HG02571 (cell line): ENCODE measurements around the gene BEAN1.

Experiments
- ATAC-seq: cut with Tn5 transposase; IDR thresholded peaks from one replicate; pipeline ENCODE4 v1.9.1; 2021; ENCODE audit warnings: mild to moderate bottlenecking, moderate library complexity; ENCODE audit not compliant: unreplicated experiment

BEAN1 gene

GRCh38 chr16:66418165-66418962, 8.7 kb upstream of the BEAN1 start:
- no peak for ATAC-seq

DNA sequence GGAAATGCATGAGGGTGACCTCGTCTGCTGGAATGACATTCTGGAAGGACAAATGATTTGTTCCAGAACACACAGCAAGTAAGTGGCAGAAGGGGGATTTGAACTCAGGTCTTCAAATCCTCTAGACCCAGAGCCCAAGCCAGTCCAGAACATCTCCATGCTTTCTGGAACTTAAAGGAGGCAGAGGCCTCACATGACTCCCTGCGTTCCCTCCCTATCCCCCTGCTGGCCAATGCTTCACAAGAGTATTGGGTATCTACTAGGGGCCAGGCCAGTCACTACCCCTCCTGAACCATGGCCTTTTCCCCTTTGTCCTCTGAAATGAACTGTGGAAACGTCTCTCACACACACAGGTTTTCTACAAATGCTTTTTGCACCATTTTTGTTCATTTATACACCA, 7.6 kb upstream of the BEAN1 start:
- no peak for ATAC-seq

DNA sequence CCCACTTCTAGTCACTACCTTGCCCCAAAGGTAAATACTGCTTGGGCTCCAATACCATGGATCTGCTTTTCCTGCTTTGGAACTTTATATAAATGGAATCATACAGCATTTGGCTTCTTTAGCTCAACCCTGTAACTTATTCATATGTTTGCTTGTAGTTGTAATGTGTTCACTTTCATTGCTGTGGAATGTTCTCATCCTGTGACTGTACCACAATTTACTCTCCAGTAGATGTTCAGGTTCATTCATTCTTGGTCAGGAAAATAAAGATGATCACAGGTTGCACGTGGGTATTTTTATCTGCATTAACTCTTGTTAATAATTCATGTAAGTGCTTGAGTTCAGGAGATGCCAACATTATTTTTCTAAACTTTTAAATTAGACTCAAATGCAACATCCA, 6.7 kb upstream of the BEAN1 start:
- no peak for ATAC-seq

- ATAC-seq, result no peak
These were observed 5.2 kb upstream of the BEAN1 start for GRCh38 chr16:66421891-66422290.

DNA sequence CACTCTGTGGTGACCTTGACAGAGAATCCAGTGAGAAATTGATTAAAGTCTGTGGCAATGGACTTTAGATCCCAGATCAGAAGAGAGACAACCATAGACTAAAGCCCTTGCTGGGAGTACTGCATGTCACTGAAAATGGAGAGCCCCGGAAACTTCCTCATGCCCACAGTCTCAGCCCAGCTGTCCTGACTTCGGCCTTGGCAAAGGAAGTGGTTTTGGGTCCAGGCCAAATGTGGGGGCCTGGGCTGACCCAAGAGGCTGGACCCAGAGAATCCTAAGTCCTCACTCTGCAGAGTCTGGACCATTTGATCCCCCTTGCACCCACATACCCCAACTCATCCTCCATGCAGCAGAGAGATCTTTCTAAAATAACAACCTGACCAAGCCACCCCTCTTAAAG, 4.7 kb upstream of the BEAN1 start:
- no peak for ATAC-seq

DNA sequence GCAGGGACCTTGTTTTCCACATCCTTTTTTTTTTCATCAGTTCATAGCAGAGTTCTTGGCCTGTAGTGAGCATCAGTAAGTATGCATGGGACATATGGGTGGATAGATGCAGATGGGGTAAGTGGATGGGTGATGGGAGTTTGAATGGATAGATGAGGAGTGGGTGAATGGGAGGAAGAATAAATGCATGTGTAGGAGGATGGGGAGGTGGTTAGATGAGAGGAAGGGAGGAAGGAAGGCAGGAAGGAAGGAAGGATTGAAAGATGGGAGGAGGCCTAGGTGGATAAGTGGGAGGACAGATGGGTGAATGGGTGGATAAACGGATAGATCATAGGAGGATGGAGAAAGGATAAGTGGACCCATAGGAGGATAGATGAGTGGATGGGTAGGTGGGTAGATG, 3.9 kb upstream of the BEAN1 start:
- ATAC-seq, result no peak

DNA sequence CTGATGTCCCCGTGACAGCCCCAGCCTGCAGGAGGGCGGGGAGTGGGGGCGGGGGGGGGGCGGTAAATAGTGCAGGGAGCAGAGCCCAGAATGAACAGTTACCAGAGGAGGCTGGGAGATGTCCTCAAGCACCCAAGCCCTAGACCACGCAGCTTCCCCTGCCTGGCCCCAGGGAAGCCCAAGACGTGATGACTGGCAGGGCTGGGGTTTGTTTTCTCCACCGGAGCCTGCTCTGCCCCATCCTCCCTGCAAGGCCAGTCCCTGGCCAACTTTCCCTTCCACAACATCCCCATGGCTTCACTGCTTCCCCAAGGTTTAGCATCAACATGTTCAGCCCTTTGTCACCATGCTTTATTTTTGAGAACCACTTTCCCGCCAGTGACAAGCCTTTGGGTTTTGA, 1.4 kb upstream of the BEAN1 start:
- ATAC-seq, result no peak

- no peak for ATAC-seq
These were observed 721 bp upstream of the BEAN1 start for GRCh38 chr16:66426112-66427035.

DNA sequence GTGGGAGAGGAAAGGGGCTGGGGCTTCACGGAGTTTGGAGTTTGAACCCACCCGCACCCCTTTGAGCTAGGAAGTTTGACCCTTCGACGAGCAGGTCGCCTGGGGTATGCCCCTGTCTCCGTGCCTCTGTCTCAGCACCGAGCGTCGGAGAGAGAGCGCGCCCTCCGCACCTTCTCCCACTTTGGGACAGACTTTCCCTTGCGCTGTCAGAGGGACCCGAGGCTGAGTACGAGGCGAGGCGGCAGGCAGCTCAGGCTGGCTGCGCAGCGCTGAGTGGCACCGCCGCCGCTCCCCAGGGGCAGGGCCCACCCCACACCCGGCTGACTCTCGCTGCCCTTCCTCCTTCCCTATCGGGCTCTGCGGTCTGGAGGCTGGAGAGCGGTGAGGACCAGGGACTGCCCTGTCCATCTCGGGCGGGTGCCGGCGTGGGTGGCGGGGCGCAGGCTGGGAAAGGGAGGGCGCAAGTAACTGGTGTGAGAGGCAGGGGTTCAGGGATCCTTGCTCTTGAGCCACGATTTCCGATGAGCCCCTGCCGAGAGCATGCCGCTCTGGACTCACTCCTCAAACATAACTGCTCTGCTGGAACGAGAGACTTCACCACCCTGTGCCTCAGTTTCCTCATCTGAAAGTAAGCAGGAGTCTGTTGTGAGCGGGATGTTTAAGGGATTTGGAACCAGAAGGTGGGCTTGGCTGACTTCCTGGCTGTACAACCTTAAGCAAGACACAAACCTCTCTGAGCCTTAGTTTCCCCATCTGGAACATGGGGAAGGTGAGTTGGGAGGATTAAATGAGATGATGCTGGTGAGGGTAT, 981 bp downstream of the BEAN1 start:
- ATAC-seq, result no peak

- ATAC-seq, result no peak
These were observed 1.7 kb downstream of the BEAN1 start for GRCh38 chr16:66428682-66429251.

DNA sequence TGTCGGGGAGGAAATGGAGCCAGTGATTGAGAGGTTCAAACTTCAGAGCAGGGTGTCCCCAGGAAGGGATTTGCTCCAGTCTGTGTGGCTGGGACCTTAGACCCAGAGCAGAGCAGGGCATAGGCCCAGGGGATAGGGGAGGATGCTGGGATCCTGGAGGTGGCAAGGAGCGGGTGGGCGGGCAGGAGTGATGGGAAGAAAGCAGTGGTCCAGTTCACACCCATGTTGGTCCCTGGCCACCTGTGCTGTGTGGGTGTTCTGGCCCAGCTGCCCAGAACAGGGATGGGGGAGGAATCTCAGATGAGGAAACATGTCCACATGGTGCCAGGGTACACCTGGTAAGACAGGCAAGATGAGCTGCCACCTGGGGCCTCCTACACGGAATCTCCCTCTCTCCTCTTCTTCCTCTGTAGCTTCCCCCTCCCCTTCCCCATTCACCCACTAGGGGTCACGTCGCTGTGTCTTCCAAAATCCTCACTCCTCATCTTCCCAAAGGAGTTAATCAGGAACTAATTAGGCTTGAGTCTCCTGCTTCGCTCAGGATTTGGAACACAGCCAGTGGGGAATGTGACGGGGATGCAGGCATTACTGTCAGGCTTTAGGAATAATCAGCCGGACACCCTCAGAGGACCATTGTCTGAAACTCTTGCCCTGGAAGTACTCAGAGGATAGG, 2.3 kb downstream of the BEAN1 start:
- ATAC-seq, result no peak

GRCh38 chr16:66430214-66430613, 3.1 kb downstream of the BEAN1 start:
- ATAC-seq, result no peak

DNA sequence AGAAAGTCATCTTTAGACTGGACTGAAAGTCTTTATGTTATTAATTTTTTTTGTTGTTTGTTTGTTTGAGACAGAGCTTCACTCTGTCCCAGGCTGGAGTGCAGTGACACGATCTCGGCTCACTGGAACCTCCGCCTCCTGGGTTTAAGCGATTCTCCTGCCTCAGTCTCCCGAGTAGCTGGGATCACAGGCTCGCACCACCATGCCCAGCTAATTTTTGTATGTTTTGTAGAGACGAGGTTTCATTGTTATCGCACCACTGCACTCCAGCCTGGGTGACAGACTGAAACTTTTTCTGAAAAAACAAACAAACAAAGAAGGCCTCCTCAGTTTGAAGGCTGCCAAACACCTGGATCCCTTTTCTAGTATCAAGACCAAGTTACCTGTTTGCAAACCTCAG, 4.7 kb downstream of the BEAN1 start:
- ATAC-seq, result no peak

GRCh38 chr16:66432429-66432828, 5.3 kb downstream of the BEAN1 start:
- ATAC-seq, result no peak

DNA sequence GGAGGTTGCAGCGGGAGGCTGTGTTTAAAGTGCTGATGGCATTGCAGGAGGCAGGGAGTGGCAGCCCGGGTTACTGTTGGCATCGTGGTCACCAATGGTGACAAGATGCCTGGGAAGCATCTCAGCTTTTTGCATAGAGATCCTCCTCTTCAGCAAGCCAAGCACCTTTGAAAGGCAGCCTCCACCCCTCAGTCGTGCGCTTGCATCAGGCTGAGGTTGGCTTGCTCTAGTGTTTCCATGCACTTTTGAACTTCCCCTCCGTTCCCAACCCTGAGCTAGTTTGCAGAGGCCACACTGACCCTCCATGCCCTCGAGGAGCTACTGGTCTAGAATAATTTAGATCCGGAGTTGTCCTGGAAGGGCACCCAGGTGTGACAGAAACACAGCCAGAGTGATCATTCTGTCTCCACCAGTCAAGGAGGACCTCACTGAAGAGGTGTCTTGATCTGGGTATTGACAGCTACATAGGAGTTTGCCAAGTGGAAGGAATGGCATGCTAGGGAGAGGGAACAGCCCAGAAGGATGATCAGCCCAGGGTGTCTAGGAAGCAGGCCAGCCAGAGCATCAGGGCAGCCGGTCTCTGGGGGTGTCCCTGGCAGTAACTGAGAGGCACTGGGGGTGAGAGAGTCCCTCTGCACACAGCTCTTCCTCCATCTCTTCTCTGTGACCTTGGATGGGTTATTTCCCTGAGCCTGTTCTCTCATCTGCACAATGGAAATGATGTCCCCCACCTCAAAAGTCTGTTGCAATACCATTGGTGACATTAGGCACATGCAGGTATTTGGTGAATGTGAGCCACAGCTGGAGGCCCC, 7.7 kb downstream of the BEAN1 start:
- ATAC-seq, result no peak

DNA sequence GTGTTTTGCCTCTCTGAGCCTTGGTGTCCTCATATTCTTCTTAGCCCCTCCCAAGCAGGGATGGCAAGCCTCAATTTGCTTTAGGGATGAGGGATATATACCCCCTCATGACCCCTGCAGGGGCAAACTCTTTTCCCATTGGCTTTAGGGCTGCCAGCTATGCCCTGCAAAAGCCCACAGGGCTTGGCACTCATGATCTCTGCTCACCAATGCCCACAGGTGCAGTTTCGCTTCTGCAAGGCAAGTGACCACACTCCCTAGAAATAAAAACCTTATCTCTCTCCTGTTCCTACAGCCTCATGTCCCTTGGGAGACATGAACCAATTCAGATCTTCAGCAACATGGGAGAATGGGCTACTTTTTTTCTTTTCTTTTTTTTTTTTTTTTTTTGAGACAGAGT, 8.8 kb downstream of the BEAN1 start:
- no peak for ATAC-seq

DNA sequence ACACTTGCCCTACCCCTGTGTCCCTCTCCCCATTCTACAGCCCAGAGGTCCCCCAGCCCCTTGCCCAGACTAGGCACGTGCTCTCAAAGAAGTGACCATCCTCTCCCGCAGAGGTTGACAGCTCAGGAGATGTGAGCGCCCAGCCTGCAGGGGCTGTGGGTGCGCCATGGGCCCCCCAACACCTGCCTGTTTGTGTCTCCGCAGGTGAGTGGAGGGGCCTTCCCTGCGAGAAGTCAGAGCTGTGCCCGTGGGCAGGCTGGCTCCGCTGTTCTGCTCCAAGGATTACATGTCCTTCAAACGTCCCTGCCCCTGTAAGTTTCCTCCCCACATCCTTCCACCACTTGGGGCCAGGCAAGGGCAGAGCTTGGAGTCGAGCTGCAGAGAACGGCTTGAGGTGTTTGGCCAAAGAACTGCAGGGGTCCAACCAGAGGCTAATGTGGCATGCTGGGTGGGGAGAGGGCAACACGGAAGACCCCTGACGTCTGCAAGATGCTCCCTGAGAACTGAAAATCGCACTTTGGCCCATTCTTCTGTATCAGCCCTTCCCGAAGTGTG, 10.4 kb downstream of the BEAN1 start:
- no peak for ATAC-seq

GRCh38 chr16:66438536-66438935, 11.4 kb downstream of the BEAN1 start:
- no peak for ATAC-seq

DNA sequence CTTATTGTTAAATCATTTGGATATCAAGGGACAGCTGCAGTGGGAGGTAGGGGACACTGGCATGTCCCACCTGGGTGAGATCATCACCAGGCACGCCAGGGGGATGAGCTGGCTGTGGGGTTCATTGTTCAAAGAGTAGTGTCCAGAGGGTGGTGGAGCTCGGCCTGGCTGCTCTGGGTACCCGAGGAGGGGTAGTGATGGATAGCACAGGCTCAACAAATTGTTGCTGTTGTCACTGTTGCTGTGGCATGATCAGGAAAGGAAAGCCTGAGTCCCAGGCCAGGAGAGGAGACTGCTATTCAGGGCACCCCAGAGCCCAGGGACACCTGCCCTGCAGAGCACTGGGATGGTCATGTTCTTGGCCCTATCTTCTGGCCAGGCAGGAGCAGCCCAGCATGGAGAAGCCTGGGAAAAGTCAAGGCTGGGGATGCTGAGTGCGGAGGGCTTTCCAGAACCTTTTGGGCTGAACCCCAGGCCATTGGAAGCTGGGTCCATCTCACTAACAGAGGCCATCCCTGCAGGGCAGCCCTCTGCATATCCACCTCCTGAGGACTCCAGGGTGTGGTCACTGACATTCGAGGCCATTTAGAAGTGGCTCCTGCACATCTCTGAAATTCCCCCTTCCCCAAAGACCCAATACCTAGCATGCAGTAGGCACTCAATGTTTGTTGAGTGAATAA, 12.1 kb downstream of the BEAN1 start:
- ATAC-seq, result no peak
